NT2/D1 (cell line): Measurements from ENCODE around the gene PGA5.

Experiments used
- DNase-seq: peaks from one replicate; pipeline ENCODE4 v3.0.0-alpha.2; 2011; ENCODE audit warnings: low read depth, low spot score
- H3K27me3 ChIP-seq: 2 replicates; pipeline ENCODE4 v1.6.0; 2011; ENCODE audit warnings: mild to moderate bottlenecking; ENCODE audit not compliant: insufficient read length, insufficient read depth
- H3K36me3 ChIP-seq: 2 replicates; pipeline ENCODE4 v1.6.1; 2011; ENCODE audit warnings: mild to moderate bottlenecking, low read length, mixed read lengths; ENCODE audit not compliant: insufficient read depth, insufficient read length
- H3K4me1 ChIP-seq: 2 replicates; pipeline ENCODE4 v1.5.1; 2011; ENCODE audit not compliant: insufficient read depth, insufficient read length
- H3K4me3 ChIP-seq: 2 replicates; pipeline ENCODE4 v1.5.1; 2011; ENCODE audit warnings: low read depth; ENCODE audit not compliant: insufficient read length
- H3K9ac ChIP-seq: 2 replicates; pipeline ENCODE4 v1.6.0; 2011; ENCODE audit warnings: low read depth; ENCODE audit not compliant: insufficient read length
- H3K9me3 ChIP-seq: 2 replicates; pipeline ENCODE4 v1.5.1; 2011; ENCODE audit warnings: mild to moderate bottlenecking, low read length; ENCODE audit not compliant: insufficient read depth
- SUZ12 ChIP-seq: IDR thresholded peaks from 2 replicates; pipeline ENCODE4 v1.6.1; 2011; ENCODE audit not compliant: insufficient read length, insufficient read depth; ENCODE audit errors: extremely low read depth
- YY1 ChIP-seq: IDR thresholded peaks from 2 replicates; pipeline ENCODE4 v1.6.1; 2011; ENCODE audit not compliant: insufficient read length, insufficient read depth
- ZNF274 ChIP-seq: IDR thresholded peaks from 2 replicates; pipeline ENCODE4 v1.6.1; 2011; ENCODE audit warnings: mild to moderate bottlenecking, low read depth, low read length

Gene PGA5

GRCh38 chr11:61272731-61273130 lies 31.8 kb downstream of the PGA5 start:
- no peak overlapping the region for H3K9ac ChIP-seq
- TF ChIP-seq ZNF274 (no peak), YY1 (no peak), SUZ12 (no peak)

GRCh38 chr11:61273178-61274078 lies 32.5 kb downstream of the PGA5 start:
- H3K9me3 ChIP-seq: no peaks in the 10 kb centered on the region
- H3K27me3 ChIP-seq: no peaks in the 10 kb centered on the region
- no peak overlapping the region for H3K4me3 ChIP-seq
- TF ChIP-seq SUZ12: no peak
- no peak for TF ChIP-seq YY1
- no peak for TF ChIP-seq ZNF274
- peaks cover 39% of the 10 kb centered on the region for H3K36me3 ChIP-seq
- DNase-seq: no peak
- peaks cover 19% of the 10 kb centered on the region for H3K4me1 ChIP-seq
- no peak overlapping the region for H3K9ac ChIP-seq

More at GRCh38 chr11:61272731-61273130, 31.8 kb downstream of the PGA5 start:
- H3K4me3 ChIP-seq: no peak overlapping the region
- no peak for DNase-seq
- H3K9me3 ChIP-seq: no peaks in the 10 kb centered on the region
- peaks cover 39% of the 10 kb centered on the region for H3K36me3 ChIP-seq
- peaks cover 15% of the 10 kb centered on the region for H3K4me1 ChIP-seq
- no peaks in the 10 kb centered on the region for H3K27me3 ChIP-seq

GRCh38 chr11:61274084-61274483 lies 33.1 kb downstream of the PGA5 start:
- DNase-seq: no peak
- no peak for TF ChIP-seq ZNF274
- TF ChIP-seq SUZ12: no peak
- no peak for TF ChIP-seq YY1
- peaks cover 34% of the 10 kb centered on the region for H3K36me3 ChIP-seq
- H3K4me1 ChIP-seq: peaks cover 20% of the 10 kb centered on the region
- H3K27me3 ChIP-seq: no peaks in the 10 kb centered on the region
- no peak overlapping the region for H3K4me3 ChIP-seq
- H3K9me3 ChIP-seq: no peaks in the 10 kb centered on the region
- no peak overlapping the region for H3K9ac ChIP-seq

GRCh38 chr11:61275191-61275590 lies 34.2 kb downstream of the PGA5 start:
- Histone ChIP-seq H3K9ac (no peak overlapping the region), H3K4me1 (peaks cover 21% of the 10 kb centered on the region), H3K36me3 (peaks cover 38% of the 10 kb centered on the region), H3K27me3 (no peaks in the 10 kb centered on the region), H3K4me3 (no peak overlapping the region), H3K9me3 (no peaks in the 10 kb centered on the region)
- TF ChIP-seq YY1 (no peak), SUZ12 (no peak), ZNF274 (no peak)
- DNase-seq: no peak

- peaks cover 37% of the 10 kb centered on the region for H3K4me1 ChIP-seq
- no peak for TF ChIP-seq YY1
- TF ChIP-seq ZNF274: no peak
- no peak for TF ChIP-seq SUZ12
- H3K9me3 ChIP-seq: no peaks in the 10 kb centered on the region
- peaks cover 46% of the 10 kb centered on the region for H3K36me3 ChIP-seq
- peaks cover 5% of the 10 kb centered on the region for H3K27me3 ChIP-seq
- H3K9ac ChIP-seq: peak overlapping the region; percentile 12
- no peak overlapping the region for H3K4me3 ChIP-seq
- DNase-seq: no peak
Measured at GRCh38 chr11:61277186-61278000, 36.4 kb downstream of the PGA5 start.

- Histone ChIP-seq H3K9ac (peak overlapping the region; percentile 12), H3K4me3 (no peak overlapping the region), H3K4me1 (peaks cover 37% of the 10 kb centered on the region), H3K9me3 (no peaks in the 10 kb centered on the region), H3K27me3 (peaks cover 10% of the 10 kb centered on the region), H3K36me3 (peaks cover 47% of the 10 kb centered on the region)
- TF ChIP-seq SUZ12 (no peak), YY1 (no peak), ZNF274 (no peak)
- DNase-seq: no peak
Measured at GRCh38 chr11:61278001-61278470, 37.1 kb downstream of the PGA5 start.
